SU-DHL-6 (cell line): ENCODE data around the gene ITGA7.

ENCODE experiments used
- CTCF ChIP-seq: fragments of 200-600 bp; sonication (generic); IDR thresholded peaks from one replicate; pipeline ENCODE4 v1.5.1; 2017; ENCODE audit warnings: antibody characterized with exemption, mild to moderate bottlenecking, low read length, moderate library complexity; ENCODE audit not compliant: insufficient read depth, poor library complexity, severe bottlenecking
- EZH2phosphoT487 ChIP-seq: fragments of 200-600 bp; sonication (generic), shearing (Covaris generic); conservative IDR thresholded peaks from 2 replicates; pipeline ENCODE4 v1.6.1; 2018; ENCODE audit warnings: mild to moderate bottlenecking, antibody characterized with exemption, low read length, moderate library complexity, mixed read lengths

DNA sequence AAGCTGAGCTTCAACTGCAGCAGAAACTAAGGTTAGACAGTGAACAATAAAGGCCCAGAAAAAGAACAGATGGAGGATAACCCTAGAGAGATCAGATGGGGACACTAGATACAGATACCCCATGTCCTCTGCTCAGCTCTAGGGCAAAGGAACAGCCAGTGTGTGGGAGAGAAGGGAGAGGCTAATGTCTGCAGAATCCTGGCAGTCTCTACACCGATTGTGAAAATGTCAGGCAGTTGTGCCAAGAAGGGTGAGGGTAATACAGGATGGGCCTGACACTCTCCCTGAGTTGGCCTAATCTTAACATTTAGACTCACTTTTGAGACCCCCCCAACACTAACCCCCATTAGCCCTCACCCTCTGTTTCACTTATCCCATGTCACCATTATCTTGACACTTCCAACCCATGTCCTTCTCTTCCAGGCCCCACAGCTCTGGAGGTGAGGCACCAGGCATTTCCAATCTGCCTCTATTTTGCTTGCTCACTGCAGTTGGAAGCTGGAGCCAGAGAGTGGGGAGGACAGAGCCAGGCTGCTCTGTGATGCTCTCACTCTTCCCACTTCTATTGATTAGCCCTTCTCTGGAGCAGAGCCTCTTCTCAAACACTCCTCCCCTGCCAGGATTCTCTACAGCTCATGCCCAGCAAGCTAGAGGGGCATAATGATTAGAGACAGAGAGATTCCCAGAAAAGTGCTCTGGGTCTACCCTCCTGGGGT, 5.2 kb upstream of the ITGA7 start:
- TF ChIP-seq EZH2phosphoT487: no peak
- TF ChIP-seq CTCF: no peak
